Sigmoid colon (tissue), 7 donors: ENCODE data around the gene UBR3. TPM values are rescaled to one million over a fixed set of nuclear protein-coding genes. Genes with fewer than 3 reads are reported as not detected.

ENCODE experiments used
- DNase-seq: peaks from one replicate; pipeline ENCODE4 v3.0.0-alpha.2; 2019
- H3K27ac ChIP-seq, 4 donors: fragments of 200-600 bp; sonication (generic); one replicate each; pipeline ENCODE4 v1.5.1; 2016 to 2019; ENCODE audit warnings: mild to moderate bottlenecking in 1 of 4
- H3K27me3 ChIP-seq, 3 donors: fragments of 200-600 bp; sonication (generic); one replicate each; pipeline ENCODE4 v1.5.1; 2019; ENCODE audit warnings: mild to moderate bottlenecking in 1 of 3
- H3K36me3 ChIP-seq, 4 donors: fragments of 200-600 bp; sonication (generic); one replicate each; pipeline ENCODE4 v1.5.1; 2016 to 2019
- H3K4me1 ChIP-seq, 4 donors: fragments of 200-600 bp; sonication (generic); one replicate each; pipeline ENCODE4 v1.5.1; 2017 to 2019
- H3K4me3 ChIP-seq, 4 donors: fragments of 200-600 bp; sonication (generic); one replicate each; pipeline ENCODE4 v1.5.1; 2017 to 2019; ENCODE audit warnings: mild to moderate bottlenecking in 2 of 4, moderate library complexity in 1 of 4
- H3K9me3 ChIP-seq, 4 donors: fragments of 200-600 bp in 3 of 4; sonication (generic) in 3 of 4; one replicate each; pipeline versions ENCODE4 v1.5.1 to v1.6.1; 2013 to 2019
- EP300 ChIP-seq, 4 donors: sonication (generic); formaldehyde crosslinking; IDR thresholded peaks; one replicate each; pipeline ENCODE4 v1.6.1; 2017; ENCODE audit warnings: antibody characterized with exemption in 4 of 4
- POLR2A ChIP-seq, 2 donors: fragments of 450-650 bp; IDR thresholded peaks; one replicate each; pipeline ENCODE4 v1.6.1; 2016; ENCODE audit warnings: antibody characterized with exemption in 2 of 2, mild to moderate bottlenecking in 2 of 2, moderate library complexity in 2 of 2
- POLR2AphosphoS5 ChIP-seq, 4 donors: sonication (generic); formaldehyde crosslinking; IDR thresholded peaks; one replicate each; pipeline ENCODE4 v1.6.1; 2017; ENCODE audit warnings: antibody characterized with exemption in 4 of 4
- WGBS, 2 donors: extraction: QIAGEN DNeasy Blood & Tissue Kit; methylation state at CpG; one replicate each; pipeline ENCODE4 v1.1.7; 2013; 5-methylcytosine and 5-hydroxymethylcytosine counted together
- intact Hi-C: fragments of 100-400 bp; cut with DNase I; formaldehyde crosslinking; loops from one replicate; pipeline ENCODE4 v1.15.1; 2023
- polyA plus RNA-seq, 3 donors: library from polyadenylated mRNA; stranded (reverse); fragments of 200-250 nt; gene quantifications; one replicate each; pipeline ENCODE4 v1.2.3, GENCODE V29; 2013
- total RNA-seq, 4 donors: library from RNA; depleted of rRNA; stranded (reverse); fragments of >200 nt; gene quantifications; one replicate each; pipeline ENCODE4 v1.1.0, GENCODE V29; 2016
- TF ChIP-seq, protein P1 (sequence below), 4 experiments: fragments of 450-650 bp in 3 of 4; fragments of 200-600 bp in 1 of 4; IDR thresholded peaks; one replicate each; pipeline ENCODE4 v1.5.1; 2016 to 2019; ENCODE audit warnings: antibody characterized with exemption in 4 of 4, mild to moderate bottlenecking in 3 of 4, moderate library complexity in 2 of 4
- donor health status: healthy with polysubstance abuse.
- donor health status: Bipolar disorder and iron deficiency.
- donor health status: healthy.

UBR3 gene
- total and polyA plus RNA-seq, 7 donors, result 4.2 to 101 (median 63.3) TPM

- Histone ChIP-seq H3K4me1 (peaks cover 0 to 33% (median 20%) of the 10 kb centered on the region in 4 donors), H3K27me3 (no peaks in the 10 kb centered on the region), H3K9me3 (no peaks in the 10 kb centered on the region), H3K4me3 (no peak overlapping the region), H3K27ac (no peak overlapping the region), H3K36me3 (peaks cover 3 to 42% (median 6%) of the 10 kb centered on the region in 4 donors)
- 70 to 81% methylated on average over 3 of the region's 3 CpGs for WGBS, 2 donors
- TF ChIP-seq POLR2A (IDR thresholded peaks at IDR 0.05) (no peak), EP300 (IDR thresholded peaks at IDR 0.05) (no peak), POLR2AphosphoS5 (IDR thresholded peaks at IDR 0.05) (no peak)
- TF ChIP-seq, protein P1, sequence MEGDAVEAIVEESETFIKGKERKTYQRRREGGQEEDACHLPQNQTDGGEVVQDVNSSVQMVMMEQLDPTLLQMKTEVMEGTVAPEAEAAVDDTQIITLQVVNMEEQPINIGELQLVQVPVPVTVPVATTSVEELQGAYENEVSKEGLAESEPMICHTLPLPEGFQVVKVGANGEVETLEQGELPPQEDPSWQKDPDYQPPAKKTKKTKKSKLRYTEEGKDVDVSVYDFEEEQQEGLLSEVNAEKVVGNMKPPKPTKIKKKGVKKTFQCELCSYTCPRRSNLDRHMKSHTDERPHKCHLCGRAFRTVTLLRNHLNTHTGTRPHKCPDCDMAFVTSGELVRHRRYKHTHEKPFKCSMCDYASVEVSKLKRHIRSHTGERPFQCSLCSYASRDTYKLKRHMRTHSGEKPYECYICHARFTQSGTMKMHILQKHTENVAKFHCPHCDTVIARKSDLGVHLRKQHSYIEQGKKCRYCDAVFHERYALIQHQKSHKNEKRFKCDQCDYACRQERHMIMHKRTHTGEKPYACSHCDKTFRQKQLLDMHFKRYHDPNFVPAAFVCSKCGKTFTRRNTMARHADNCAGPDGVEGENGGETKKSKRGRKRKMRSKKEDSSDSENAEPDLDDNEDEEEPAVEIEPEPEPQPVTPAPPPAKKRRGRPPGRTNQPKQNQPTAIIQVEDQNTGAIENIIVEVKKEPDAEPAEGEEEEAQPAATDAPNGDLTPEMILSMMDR (IDR thresholded peaks at IDR 0.05), result no peak
- no peak for DNase-seq
- intact Hi-C loops, result no loop called here
Measured at GRCh38 chr2:169822036-169822435, 5.2 kb upstream of the UBR3 start.

- Histone ChIP-seq H3K27me3 (no peaks in the 10 kb centered on the region), H3K9me3 (no peaks in the 10 kb centered on the region), H3K27ac (no peak overlapping the region), H3K4me3 (no peak overlapping the region), H3K36me3 (peaks cover under 1 to 33% (median 6%) of the 10 kb centered on the region in 4 donors), H3K4me1 (peaks cover 0 to 35% (median 20%) of the 10 kb centered on the region in 4 donors)
- no peak for TF ChIP-seq POLR2AphosphoS5 (IDR thresholded peaks at IDR 0.05)
- TF ChIP-seq EP300 (IDR thresholded peaks at IDR 0.05), result no peak
- DNase-seq, result no peak
- intact Hi-C loops, result no loop called here
- 90 to 94% methylated on average over 4 of the region's 4 CpGs for WGBS, 2 donors
Measured at GRCh38 chr2:169822785-169823392, 4.4 kb upstream of the UBR3 start.

GRCh38 chr2:169823996-169824372 lies 3.3 kb upstream of the UBR3 start:
- 22 to 30% methylated on average over 4 of the region's 4 CpGs for WGBS, 2 donors
- Histone ChIP-seq H3K9me3 (no peaks in the 10 kb centered on the region), H3K4me1 (peaks cover 0 to 41% (median 24%) of the 10 kb centered on the region in 4 donors), H3K4me3 (peak overlapping the region; percentile 83 to 89 (median 86)), H3K27ac (peak overlapping the region; percentile 85 to 89 (median 86)), H3K36me3 (peaks cover 0 to 24% (median 0%) of the 10 kb centered on the region in 4 donors), H3K27me3 (no peaks in the 10 kb centered on the region)
- intact Hi-C loops, result loop anchor here (2.0 kb wide), 1 partner anchor 105 kb away; no protein-coding TSS in a partner anchor
- DNase-seq, result no peak
- no peak for TF ChIP-seq POLR2AphosphoS5 (IDR thresholded peaks at IDR 0.05)
- no peak for TF ChIP-seq POLR2A (IDR thresholded peaks at IDR 0.05)
- no peak for TF ChIP-seq EP300 (IDR thresholded peaks at IDR 0.05)
- TF ChIP-seq, protein P1 (IDR thresholded peaks at IDR 0.05), result no peak

DNA sequence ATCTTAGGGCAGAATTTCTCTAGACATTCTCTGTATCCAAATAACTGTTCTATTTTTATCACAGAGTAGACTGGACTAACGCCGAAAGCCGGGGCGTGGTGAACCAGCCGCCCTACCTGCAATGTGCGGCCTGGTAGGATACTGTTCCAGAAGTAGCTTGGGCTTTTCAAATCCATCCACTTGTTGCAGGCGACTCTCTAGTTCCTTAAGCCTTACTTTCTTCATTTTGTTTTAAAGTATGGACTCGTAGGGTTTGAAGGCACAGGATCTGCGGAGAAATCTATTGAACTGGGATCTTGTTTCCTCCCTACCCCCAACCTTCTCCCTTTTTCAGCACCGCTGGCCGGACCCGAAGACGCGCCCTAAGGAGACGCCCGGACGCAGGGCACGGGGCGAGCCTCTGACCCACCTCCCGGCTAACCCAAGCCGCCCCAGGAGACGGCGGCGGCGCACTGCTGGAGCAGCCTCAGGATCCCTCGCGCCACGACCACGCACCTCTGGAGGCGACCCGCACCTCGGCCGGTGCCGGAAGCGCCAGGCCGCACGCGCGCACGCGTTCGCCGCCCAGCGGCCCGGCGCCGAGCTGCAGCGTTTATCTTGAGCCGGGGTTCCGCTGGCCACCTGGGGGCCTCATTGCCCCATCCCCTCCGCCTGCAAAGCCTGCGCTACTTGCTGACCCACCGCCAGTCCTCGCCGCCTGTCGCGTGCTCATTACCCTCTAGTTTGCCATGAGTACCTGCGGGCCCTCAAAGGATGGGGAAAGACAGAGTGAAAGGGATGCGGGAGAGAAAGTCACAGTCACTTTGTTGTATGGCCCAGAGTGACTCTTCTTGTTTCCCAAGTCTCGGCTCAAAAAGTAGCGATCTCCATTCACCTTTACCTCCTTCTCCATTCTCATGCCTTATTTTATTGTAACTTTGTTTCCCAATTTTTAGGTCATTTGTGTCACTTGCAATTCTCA lies 2.6 kb upstream of the UBR3 start, which contains the start of gene METTL5:
METTL5 (minus strand) TSS at position 533 of the 961 bp plus-strand sequence; CDS start at position 225, 308 bp downstream.
- peaks cover 0 to 19% (median 0%) of the 10 kb centered on the region in 4 donors for H3K36me3 ChIP-seq
- H3K4me3 ChIP-seq, result peak within 1 kb of the TSS; percentile 83 to 89 (median 86)
- intact Hi-C loops, result loop anchor here (2.0 to 5.0 kb wide), 3 partner anchors 53 to 237 kb away; no protein-coding TSS in a partner anchor
- WGBS, 2 donors, result 1 to 2% methylated on average over 61 of the region's 61 CpGs
- TF ChIP-seq, protein P1 (IDR thresholded peaks at IDR 0.05), result peak; percentile 56 to 96 (median 79)
- TF ChIP-seq EP300 (IDR thresholded peaks at IDR 0.05) (no peak), POLR2A (IDR thresholded peaks at IDR 0.05) (peak in 1 of 2 donors; percentile 48), POLR2AphosphoS5 (IDR thresholded peaks at IDR 0.05) (peak; percentile 54 to 90 (median 72))
- H3K4me1 ChIP-seq, result peaks cover 0 to 48% (median 29%) of the 10 kb centered on the region in 4 donors
- H3K27me3 ChIP-seq, result no peaks in the 10 kb centered on the region
- H3K27ac ChIP-seq, result peak within 1 kb of the TSS; percentile 85 to 89 (median 86)
- peak; percentile 88 for DNase-seq
- H3K9me3 ChIP-seq, result no peaks in the 10 kb centered on the region
